ENCODE data around the gene PADI3.

The PADI3 gene

DNA sequence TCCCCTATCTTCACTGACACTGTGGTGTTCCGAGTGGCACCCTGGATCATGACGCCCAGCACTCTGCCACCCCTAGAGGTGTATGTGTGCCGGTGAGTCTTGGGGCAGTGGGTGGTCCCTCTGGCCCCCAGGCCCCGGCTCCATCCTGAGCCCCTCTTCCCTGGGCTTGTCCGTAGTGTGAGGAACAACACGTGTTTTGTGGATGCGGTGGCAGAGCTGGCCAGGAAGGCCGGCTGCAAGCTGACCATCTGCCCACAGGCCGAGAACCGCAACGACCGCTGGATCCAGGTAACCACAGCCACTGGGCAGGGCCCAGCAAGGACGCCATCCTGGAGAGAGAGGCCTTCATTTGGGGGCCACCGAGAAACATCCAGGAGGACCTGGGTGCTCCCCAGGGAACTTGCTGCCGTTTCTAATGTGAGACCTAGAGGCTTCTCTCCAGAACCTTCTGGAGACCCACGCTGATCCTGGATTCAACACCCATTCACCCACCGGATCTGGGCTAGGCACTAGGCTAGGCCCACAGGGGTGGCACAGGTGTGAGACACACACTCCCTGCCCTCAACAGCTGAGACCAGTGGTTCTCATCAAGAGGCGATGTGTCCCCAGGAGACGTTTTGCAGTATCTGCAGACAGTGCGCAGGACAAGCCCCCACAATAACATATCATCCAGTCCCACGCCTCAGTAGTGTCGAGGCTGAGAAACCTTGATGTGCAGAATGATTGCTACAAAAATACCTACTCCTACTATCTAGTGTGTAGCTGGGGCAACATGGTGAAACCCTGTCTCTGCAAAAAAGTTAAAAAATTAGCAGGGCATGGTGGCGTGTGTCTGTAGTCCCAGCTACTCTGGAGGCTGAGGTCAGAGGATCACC, 22.2 kb downstream of the PADI3 start:
- no peak for DNase-seq (ENCODE audit: low read depth in 1 of 2, low spot score in 1 of 2)

DNA sequence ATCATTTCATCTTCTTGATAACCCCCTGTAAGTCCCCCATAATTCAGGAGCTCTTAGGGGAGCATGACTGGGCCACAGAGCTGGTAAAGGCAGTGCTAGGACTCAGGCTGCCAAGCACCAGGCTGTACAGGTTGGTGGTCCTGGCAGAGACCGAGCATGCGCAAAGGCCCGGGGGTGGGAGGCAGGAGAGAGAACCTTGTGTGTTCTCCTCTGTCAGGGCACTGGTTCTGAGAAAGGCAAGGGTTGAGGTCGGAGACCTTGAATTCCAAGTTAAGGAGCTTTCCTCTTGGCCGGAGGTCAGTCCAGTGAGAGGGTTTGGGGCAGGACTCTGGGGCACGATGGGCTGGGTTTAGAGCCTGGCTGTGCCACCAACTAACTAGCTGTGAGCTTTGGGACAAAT, 23.2 kb downstream of the PADI3 start:
- no peak for DNase-seq (ENCODE audit: low read depth in 1 of 2, low spot score in 1 of 2)

DNA sequence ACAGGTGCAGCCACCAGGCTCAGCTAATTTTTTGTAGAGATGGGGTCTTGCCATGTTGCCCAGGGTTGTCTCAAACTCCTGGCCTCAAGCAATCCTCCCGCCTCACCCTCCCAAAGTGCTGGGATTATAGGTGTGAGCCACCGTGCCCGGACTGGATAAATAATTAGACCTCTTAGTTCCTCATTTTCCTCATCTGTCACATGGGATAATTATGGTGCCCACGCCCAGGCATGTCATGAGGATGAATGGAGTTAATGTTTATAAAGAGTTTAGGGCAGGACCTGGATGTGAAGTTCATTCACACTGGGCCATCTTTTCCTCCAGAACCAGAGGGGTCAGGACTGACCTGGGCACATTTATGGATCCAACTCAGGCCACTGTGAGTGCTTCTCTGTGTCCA, 23.7 kb downstream of the PADI3 start:
- DNase-seq (ENCODE audit: low read depth in 1 of 2, low spot score in 1 of 2) = no peak

GRCh38 chr1:17273096-17273495, 24.2 kb downstream of the PADI3 start:
- DNase-seq (ENCODE audit: low read depth in 1 of 2, low spot score in 1 of 2) = no peak

DNA sequence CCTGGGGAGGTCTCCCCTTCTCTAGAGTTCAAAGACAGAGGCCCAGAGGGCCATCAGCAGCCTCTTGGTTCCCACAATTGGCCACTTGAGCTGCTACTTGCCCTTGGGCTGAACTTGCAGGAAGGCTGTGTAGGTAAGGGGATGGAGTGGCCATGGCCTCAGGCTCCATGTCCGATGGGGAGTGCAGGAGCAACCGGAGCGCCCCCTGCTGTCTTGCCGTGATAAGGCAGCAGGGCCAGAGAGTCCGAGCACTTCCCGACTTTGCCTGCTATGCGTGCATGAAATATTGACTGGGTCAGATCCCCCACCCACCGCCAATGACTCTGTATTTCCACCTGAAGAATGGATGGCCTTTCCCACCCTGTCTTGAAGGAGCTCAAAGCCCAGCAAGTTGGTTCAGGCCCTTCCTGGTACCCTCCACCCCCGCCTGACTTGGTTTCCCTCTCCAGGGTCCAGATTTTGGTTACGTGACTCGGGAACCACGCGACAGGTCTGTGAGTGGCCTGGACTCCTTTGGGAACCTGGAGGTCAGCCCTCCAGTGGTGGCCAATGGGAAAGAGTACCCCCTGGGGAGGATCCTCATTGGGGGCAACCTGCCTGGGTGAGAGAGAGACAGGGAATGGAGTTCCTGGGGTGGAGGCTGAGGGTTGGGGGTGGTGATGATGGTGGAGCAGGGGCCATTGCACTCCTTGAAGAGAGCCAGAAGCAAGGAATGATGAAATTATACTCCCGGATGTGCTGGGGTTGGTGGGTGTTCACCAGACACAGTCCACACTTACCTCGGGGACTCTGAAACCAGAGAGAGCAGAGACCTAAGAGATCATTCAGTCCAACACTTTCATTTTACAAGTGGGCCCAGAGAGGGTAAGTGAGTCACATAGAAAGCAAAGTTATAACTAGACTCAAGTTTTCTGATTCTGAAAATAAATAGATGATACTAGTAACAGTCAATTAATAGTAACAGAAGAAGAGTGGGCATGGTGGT, 25.6 kb downstream of the PADI3 start:
- DNase-seq (ENCODE audit: low read depth in 1 of 2, low spot score in 1 of 2) = no peak

DNA sequence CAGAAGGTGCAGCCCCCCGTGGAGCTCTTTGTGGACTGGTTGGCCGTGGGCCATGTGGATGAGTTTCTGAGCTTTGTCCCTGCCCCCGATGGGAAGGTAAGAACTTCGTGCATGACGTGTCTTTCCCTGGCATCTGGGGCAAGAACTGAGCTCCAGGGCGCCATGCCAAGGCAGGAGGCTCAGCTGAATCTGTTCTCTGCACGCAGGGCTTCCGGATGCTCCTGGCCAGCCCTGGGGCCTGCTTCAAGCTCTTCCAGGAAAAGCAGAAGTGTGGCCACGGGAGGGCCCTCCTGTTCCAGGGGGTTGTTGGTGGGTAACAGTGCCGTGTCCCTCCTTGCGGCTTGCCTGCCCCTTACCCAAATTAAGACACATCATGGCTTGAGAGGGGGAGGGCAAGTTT, 27.7 kb downstream of the PADI3 start:
- no peak for DNase-seq (ENCODE audit: low read depth in 1 of 2, low spot score in 1 of 2)

DNA sequence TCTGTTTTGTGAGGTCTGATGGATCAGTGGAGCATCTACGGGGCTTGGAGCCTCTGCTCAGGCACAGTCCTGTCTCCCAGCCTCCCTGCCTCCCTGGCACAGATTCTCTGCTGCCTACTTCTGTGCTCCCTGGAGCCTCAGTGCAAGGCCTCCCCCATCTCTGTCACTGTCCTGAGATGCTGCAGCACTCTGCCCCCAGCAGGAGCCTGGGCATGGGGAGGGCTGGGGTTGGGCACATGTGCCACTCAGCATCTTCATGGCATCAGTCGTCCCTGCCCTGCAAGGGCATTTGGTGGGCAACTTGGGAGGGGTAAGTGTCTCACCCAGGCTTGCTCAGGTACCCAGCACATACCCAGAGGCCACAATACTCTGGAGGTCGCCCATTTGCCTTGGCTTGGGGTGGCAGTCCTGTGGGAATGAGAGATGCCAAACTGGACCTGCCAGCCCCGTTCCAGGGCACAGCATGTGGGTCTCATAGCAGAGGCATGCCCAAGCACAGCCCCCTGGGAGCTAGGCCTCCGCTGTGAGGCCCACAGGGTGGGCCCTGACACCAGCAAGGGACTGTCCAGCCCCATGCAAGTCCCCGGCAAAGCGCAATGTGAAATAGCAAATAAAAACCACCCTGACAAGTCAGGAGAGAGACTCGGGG, 28.7 kb downstream of the PADI3 start:
- DNase-seq (ENCODE audit: low read depth in 1 of 2, low spot score in 1 of 2) = no peak

DNA sequence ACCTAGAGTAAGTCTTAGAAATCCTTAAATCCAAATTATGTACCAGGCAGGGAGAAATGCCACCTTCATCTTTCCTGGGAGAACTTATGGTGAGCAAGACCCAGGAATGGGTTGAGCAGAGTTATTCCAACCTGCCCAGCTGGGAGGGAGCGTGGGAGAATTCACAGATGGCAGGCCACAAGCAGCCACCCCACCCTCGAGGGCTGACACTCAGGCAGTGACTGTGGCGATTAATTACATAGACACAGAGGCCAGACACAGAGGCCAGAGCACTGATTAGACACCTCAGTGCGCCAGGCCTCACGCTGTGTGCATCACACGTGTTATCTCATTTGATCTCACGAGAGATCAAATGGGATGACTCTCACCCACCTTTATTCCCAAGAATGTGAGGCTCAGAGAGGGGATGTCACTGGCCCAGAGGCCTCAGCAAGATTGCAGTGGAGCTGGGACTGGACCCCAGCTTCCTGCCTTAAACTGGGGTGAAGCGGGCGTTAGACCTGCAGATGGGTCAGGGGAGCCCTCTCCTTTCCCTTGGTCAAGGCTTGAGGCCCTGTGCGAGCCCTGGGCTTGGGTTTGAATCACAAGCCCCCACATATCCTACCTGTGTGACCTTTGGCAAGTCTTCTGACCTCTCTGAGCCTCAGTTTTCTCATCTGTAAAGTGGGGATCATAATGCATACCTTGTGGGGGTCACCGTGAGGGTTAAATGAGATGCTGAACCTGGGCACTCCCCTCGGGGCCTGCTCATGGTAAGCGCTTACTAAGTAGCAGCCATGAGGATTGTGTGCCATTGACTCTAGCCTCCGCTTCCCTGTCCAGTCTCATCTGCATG, 30.3 kb downstream of the PADI3 start:
- no peak for DNase-seq (ENCODE audit: low read depth in 1 of 2, low spot score in 1 of 2)

DNA sequence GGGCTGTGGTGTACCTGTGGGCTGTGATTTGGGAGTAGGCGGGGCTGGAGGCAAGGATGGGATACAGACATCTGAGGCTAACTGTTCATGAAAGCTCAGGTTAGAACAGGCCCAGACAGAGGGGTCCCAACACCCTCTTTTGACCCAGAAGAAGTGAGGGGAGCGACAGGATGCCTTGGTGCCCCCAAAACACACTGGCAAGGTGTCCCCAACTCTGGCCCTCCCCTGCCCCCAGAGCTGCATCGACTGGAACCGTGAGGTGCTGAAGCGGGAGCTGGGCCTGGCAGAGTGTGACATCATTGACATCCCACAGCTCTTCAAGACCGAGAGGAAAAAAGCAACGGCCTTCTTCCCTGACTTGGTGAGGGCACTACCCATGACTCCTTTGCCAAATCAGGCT, 31.5 kb downstream of the PADI3 start:
- DNase-seq (ENCODE audit: low read depth in 1 of 2, low spot score in 1 of 2) = no peak

- no peak for DNase-seq (ENCODE audit: low read depth in 1 of 2, low spot score in 1 of 2)
These were observed 32.0 kb downstream of the PADI3 start for GRCh38 chr1:17280894-17281293.

DNA sequence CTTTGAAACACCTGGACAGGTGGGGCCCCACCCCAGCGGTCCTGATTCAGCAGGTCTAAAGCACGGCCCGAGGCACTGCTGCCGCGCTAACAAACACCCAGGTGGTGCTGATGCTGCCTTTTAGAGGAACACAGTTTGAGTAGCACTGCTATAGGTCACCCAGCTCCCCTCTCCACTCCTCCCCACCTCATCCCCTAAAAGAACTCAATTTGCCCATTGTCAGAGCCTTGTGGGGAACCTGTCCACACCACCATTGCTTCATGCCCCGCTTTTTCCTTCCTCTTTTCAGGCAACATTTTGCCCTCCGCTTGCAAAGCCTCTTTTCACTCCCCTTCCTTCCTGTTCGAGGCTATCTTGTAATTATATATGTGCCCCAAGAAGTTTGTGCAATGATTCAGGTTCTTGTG, 32.9 kb downstream of the PADI3 start:
- no peak for DNase-seq (ENCODE audit: low read depth in 1 of 2, low spot score in 1 of 2)

- no peak for DNase-seq (ENCODE audit: low read depth in 1 of 2, low spot score in 1 of 2)
These were observed 33.9 kb downstream of the PADI3 start for GRCh38 chr1:17282836-17283235.

DNA sequence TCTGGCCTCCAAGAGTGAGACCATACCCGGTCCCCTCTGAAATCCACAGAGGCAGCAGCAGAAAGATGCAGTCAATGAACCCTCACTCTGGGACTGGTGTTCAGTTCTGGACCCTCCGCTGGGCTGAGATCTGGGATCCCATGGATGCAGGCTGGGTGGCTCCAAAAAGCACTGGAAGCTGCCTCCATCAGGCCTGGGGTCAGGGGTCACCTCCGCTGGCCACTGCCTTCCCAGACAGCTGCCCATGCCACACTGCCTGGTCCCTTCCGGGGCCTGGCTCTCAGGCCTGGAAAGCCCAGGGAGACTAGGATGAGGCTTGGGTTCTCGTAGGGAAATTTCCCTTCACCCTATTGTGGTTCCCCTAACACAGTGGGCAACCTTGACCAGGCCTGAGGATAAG, 37.7 kb downstream of the PADI3 start:
- no peak for DNase-seq (ENCODE audit: low read depth in 1 of 2, low spot score in 1 of 2)

DNA sequence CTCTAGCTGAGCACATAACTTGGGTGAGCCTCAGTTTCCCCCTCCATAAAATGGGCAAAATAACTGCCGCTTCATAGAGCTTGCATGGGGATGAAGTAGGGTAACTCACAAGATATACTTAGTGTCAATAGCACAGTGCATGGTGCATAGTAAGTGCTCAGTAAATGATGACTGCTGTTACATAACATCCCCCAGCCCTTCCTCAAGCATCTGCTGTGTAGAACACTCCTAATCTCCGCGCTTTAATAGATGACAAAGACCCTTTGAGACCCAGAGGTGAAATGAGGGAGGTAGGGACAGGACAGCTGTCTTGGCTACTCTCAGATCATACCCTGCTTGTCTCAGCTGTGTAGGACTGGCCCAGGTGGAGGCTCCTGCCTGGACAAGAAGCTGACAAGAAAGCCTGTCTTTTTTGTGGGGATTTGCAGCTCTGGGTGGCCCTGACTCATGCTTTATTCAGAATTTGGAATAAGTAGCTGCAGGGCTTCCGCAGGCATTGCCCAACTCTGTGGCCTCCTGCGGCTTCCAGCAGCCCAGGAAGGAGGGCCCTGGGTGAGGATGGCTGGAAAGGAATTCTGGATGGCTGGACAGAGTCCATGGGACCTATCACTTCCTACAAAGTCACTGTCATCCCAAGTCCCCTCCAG, 38.4 kb downstream of the PADI3 start:
- DNase-seq (ENCODE audit: low read depth in 1 of 2, low spot score in 1 of 2) = no peak

DNA sequence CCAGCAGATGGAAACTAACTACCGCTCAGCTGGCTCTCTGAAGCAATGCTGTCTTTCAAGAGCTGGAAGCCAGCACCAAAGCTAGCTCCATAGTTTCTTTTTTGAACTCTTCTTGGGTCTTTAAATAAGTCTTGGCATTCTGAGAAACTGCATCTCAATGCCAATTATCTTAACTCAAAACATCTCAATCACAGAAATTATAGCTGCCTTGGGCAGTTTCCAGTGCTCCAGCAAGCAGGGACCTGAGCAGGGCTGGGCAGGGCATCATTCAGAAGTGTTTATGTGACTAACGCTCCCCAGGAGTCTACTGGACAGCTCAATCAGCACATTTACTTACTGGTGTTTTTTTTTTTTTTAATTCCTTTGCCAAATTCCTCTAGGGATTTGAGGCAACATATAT, 40.8 kb downstream of the PADI3 start:
- DNase-seq (ENCODE audit: low read depth in 1 of 2, low spot score in 1 of 2) = no peak

DNA sequence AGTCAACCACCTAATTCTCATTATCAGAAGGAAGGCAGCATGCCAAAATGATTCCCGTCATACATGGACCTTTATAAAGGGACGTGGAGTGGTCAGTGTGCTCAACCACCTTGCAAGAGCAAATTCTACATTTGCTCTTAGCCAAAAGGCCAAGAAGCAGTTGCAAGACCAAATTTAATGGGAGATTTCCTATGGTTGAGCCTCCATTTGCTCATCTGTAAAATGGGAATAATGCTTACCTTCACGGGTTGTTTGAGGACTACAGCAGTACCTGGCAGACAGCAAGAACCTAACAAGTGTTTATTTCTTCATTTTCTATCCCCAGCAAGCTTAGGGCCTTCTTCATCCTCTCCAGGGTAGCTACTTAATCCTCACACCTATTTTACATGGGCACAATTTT, 41.7 kb downstream of the PADI3 start:
- no peak for DNase-seq (ENCODE audit: low read depth in 1 of 2, low spot score in 1 of 2)

DNA sequence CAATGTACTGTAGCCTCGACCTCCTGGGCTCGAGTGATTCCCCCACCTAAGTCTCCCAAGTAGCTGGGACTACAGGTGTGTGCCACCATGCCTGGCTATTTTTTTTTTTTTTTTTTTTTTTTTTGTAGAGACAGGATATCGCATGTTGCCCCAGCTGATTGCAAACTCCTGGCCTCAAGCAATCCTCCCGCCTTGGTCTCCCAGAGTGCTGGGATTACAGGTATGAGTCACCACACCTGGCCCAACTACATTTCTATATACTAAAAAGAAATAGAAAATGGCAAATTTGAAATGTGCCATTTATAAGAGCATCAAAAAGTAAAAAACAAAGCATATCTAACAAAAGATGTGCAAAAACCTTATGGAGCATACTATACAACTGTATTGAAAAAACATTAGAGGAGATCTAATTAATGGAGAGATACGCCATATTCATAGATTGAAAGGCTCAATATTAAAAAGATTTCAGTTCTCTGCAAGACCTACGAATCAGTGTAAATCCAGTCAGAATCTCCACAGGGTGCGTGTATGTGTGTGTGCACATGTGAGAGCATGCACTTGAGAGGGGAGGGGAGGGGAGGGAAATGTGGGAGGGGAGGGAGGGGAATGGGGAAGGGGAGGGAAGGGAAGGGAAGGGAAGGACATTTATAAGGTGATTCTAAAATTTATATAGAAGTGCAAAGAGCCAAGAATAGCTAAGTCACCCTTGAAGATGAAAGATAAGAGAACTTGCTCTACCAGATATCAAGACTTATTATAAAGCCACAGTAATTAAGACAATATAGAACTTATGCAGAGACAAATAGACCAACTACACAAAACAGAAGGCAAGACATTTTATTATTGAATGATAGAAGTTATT, 43.6 kb downstream of the PADI3 start:
- DNase-seq (ENCODE audit: low read depth in 1 of 2, low spot score in 1 of 2) = no peak

- DNase-seq (ENCODE audit: low read depth in 1 of 2, low spot score in 1 of 2) = no peak
These were observed 45.0 kb downstream of the PADI3 start for GRCh38 chr1:17293681-17294425.

- no peak for DNase-seq (ENCODE audit: low read depth in 1 of 2, low spot score in 1 of 2)
These were observed 46.4 kb downstream of the PADI3 start for GRCh38 chr1:17295292-17295691.
